GM19238 (cell line): Measurements from ENCODE around the gene ATOSA.

Experiments used
- DNase-seq: peaks from one replicate; pipeline ENCODE4 v3.0.0; 2011; ENCODE audit warnings: low spot score; ENCODE audit not compliant: insufficient read length

The ATOSA gene

GRCh38 chr15:52652286-52652685 lies 26.9 kb downstream of the ATOSA start:
- DNase-seq, result no peak

- peak; percentile 20 for DNase-seq
Measured at GRCh38 chr15:52651868-52652267, 27.3 kb downstream of the ATOSA start.

- DNase-seq, result no peak
Measured at GRCh38 chr15:52651114-52651513, 28.1 kb downstream of the ATOSA start.

GRCh38 chr15:52649686-52650085 lies 29.5 kb downstream of the ATOSA start:
- DNase-seq, result no peak

- DNase-seq, result no peak
Measured at GRCh38 chr15:52645916-52646315, 33.3 kb downstream of the ATOSA start.

GRCh38 chr15:52642386-52643361 lies 36.5 kb downstream of the ATOSA start:
- no peak for DNase-seq

- DNase-seq, result no peak
Measured at GRCh38 chr15:52636459-52636858, 42.7 kb downstream of the ATOSA start.

GRCh38 chr15:52635908-52636307 lies 43.3 kb downstream of the ATOSA start:
- DNase-seq, result no peak
